ENCODE data around the gene ZNF260.

Gene ZNF260

DNA sequence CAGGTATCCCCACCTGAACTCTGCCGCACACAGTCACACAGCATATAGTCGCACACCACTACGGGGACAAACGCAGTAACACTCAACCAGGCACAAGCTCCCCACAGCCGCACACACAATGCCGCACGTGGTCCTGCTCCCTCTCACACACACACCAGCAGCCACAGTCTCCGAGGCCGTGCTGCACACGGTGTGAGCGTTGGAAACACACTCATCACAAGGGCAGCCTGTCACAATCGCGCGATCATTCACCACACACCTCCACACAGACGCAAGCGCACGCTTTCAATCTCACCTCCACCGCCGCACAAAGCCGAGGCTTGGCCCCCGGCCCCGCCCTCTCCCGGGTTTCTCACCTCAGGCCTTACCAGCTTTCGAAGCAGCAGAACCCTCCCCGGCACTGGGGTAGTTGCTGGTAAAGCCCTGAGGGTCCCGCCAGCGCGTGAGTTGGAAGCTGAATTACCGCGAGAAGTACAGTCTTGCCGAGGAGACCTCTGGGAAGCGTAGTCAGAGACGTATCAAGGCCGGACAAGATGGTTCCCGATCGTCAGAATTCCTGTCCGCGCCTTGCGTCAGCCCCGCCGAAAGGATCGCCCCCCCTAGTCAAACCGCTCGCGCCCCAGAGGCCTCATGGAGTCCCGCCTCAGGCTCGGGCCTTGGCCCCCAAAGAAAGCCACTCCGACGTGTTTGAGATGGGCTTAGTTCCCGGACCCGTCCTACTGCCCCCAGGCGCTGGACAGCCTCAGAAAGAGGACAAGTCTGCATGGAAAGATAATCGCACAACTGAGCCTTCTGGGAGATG is 38.8 kb downstream of the ZNF260 start, which contains the start of gene ZNF566:
Gene ZNF566, minus strand, starts transcription at position 444 of the 802 bp plus-strand sequence. CDS start 13,004 bp downstream, outside the sequence.
- DNase-seq, result peak; percentile 96

DNA sequence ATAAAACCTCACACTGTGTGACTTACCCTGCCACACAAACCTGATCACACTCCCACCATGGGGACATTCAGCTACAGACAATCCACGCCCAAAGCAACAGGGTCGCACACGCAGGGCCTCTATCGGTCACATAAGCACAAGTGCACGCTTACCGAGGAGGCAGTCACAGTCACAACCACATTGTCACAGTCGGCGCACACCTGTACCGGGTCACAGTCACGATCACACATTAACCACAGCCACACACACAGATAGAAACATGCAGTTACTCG is 39.3 kb downstream of the ZNF260 start:
- DNase-seq, result peak; percentile 3

DNA sequence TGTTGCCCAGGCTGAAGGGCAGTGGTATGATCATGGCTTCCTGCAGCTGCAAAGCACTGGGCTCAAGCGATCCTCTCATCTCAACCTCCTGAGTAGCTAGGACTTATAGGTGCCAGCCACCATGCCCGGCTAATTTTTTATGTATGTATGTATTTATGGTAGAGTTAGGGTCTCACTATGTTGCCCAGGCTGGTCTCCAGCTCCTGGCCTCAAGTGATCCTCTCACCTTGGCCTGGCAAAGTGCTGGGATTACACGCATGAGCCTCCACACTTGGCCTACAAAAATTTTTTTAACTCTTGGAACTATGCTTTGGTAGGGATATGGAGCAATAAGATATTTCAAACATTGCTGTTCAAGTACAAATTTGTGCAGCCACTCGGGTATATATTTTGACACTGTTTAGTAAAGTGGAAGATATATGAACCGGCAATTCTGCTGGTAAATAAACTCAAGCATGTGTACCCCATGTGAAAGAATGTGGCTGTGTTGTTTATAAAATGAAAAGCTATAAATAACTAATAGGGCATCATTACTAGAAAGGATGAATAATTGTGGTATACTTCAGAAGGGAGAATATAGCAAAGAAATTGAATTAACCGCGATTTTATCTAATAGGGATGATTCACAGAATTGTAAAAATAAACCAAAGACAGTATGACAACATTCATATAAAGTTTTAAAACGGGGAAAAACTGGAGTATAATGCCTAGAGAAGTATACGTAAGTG is 39.8 kb downstream of the ZNF260 start:
- DNase-seq, result no peak

DNA sequence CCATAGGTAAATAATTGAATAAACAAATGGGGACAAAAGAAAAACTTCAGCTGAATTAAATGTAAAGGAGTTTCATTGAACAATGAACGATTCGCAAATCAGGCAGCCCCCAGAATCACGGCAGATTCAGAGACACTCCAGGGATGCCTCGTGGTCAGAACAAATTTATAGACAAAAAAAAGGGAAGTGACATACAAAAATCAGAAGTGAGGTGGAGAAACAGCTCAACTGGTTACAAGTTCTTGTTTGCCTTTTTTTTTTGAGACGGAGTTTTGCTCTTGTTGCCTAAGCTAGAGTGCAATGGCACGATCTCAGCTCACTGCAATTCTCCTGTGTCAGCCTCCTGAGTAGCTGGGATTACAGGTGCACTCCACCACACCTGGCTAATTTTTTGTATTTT is 44.4 kb downstream of the ZNF260 start:
- DNase-seq, result no peak

DNA sequence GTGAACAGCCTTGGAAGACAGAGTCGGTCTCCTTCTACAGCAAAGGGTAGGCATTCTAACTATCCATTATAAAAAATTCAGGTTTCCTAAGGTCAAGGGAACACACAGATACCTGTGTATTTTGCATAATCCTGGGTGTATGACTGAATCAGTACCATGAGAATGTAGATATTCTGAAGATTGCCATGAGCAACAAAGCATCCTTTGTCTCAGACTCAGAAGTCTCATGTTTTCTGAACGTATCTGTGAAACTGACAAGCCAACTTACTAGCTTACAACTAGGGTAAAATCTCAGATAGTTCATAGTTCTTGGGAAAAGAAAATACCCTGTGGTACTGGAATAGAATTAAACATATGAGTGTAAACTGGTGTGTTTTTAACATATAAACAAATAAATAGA is 45.2 kb downstream of the ZNF260 start:
- DNase-seq, result no peak

Data from fibroblast of skin of right quadriceps (primary cell).